GM21423 (cell line): ENCODE data around the gene ITGAX.

ENCODE experiments used
- ATAC-seq: cut with Tn5 transposase; IDR thresholded peaks from one replicate; pipeline ENCODE4 v1.9.1; 2021; ENCODE audit warnings: mild to moderate bottlenecking, moderate library complexity; ENCODE audit not compliant: unreplicated experiment

ITGAX gene

DNA sequence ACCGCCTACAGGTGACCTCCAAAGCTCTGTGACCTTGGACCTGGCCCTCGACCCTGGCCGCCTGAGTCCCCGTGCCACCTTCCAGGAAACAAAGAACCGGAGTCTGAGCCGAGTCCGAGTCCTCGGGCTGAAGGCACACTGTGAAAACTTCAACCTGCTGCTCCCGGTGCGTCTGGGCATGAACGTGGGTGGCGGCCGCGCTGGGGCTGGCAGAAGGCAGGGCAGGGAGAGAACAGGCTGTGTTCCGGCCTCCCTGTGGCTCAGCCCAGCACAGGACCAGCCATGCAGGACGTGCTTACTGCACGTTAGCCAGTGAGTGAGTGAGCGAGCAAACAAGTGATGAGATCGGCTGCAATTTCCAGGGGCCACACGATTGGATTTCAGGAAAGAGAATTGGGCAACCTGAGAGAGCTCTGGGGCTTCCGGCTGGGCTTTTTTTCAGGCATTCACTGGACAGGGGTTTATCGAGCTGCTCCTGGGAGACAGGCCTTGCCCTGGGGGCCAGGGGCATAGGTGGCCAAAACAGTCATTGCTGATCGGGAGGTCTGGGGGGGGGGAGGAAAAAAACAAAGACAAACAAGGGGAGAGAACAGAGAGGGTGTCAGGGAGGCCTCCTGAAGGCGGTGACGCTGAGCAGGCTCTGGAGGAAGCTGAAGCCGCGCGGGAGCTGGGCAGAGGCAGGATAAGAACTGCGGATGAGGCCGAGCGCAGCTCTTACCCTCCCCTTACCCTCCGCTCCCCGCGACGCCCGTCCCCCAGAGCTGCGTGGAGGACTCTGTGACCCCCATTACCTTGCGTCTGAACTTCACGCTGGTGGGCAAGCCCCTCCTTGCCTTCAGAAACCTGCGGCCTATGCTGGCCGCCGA, 16.9 kb downstream of the ITGAX start:
- no peak for ATAC-seq

- no peak for ATAC-seq
These were observed 18.3 kb downstream of the ITGAX start for GRCh38 chr16:31373235-31373634.

DNA sequence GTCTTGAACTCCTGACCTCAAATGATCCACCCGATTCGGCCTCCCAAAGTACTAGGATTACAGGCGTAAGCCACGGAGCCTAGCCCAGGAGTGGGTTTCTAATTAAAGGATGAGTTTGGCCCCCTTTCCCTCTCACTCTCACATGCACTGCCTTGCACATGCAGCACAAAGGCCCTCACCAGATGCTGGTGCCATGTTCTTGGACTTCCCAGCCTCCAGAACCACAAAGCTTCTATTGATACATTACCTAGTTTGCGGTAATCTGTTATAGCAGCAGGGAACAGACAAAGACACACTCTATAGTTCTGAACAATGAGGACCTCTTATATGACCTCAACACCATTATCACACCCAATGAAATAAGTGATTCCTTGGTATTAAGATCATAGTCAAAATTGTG, 20.3 kb downstream of the ITGAX start:
- no peak for ATAC-seq

GRCh38 chr16:31376705-31377104, 21.7 kb downstream of the ITGAX start:
- no peak for ATAC-seq

- ATAC-seq, result no peak
These were observed 22.4 kb downstream of the ITGAX start for GRCh38 chr16:31377210-31377903.

DNA sequence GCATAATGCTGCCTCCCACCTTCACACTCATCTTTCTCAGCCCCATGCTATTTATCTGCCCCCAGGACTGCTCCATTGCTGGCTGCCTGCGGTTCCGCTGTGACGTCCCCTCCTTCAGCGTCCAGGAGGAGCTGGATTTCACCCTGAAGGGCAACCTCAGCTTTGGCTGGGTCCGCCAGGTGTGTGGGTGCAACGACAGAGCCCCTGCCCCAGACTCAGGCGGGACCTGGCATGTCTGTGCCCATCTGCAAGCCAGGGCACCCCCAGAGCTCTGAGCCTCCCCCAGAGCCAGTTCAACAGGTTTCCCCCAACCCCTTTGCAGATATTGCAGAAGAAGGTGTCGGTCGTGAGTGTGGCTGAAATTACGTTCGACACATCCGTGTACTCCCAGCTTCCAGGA, 25.2 kb downstream of the ITGAX start:
- ATAC-seq, result no peak

DNA sequence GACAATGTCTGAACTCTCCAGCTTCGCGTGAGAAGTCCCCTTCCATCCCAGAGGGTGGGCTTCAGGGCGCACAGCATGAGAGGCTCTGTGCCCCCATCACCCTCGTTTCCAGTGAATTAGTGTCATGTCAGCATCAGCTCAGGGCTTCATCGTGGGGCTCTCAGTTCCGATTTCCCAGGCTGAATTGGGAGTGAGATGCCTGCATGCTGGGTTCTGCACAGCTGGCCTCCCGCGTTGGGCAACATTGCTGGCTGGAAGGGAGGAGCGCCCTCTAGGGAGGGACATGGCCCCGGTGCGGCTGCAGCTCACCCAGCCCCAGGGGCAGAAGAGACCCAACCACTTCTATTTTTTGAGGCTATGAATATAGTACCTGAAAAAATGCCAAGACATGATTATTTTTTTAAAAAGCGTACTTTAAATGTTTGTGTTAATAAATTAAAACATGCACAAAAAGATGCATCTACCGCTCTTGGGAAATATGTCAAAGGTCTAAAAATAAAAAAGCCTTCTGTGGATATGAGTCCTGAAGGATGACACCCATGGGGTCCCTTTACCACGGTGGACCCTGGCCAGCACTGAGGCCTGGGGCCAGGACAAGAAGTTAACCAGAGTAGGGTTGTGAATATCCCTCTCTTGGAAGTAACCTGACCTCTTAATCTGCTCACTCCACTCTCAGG, 27.6 kb downstream of the ITGAX start:
- no peak for ATAC-seq

GRCh38 chr16:31385680-31386079, 30.7 kb downstream of the ITGAX start:
- ATAC-seq, result no peak

DNA sequence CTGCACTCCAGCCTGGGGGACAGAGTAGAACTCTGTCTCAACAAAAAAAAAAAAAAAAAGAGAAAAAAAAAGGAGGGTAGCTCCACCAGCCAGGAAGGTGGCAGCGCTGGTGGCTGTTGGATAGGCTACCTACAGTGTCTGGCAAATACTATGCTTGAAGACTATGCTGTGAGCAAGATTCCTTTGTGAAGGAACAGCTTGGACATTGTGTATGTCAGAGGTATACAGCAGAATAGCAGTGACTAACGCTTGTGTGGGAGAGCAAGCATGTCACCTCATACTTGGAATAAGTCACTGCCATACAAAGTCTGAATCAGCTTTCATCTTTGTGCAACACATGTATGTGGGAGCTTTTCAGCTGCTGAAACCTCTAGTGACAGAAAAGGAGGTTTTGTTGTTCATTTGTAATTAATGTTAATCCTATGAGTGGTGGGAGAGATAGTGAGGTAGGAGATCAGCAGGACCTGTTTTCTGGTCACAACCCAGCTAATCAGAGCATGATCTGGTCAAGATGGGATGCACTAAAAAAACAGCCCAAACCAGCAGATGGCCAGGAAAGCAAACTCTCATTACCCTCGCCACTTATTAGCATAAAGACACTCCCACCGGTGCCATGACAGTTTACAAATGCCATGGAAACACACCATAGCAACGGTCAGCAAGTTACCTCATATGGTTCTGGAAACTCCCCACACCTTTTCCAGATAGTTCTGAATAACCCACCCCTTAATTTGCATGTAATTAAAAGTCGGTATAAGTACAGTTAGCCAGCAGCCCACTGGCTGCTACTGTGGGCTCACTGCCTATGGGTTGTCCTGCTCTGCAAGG, 31.4 kb downstream of the ITGAX start:
- no peak for ATAC-seq

GRCh38 chr16:31388535-31388934, 33.6 kb downstream of the ITGAX start:
- no peak for ATAC-seq

GRCh38 chr16:31390504-31391041, 35.6 kb downstream of the ITGAX start:
- ATAC-seq, result no peak

DNA sequence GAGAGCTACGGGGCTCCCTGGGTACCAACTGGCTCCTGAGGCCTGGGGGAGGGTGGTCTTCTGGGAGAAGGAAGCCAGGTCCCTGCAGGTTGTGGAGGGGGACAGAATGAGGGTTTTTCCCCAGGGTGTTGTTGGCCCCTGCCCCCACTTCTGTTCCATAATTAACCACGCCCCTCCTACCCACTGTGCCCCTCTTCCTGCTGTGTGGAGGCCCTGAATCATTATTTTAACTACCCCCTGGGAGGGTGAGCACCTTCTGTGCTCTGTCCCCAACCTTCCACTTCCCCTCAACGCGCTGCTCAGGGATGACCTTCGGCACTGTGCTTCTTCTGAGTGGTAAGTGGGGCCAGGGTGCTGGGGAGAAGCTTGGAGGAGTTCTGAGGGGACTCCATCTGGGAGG, 38.1 kb downstream of the ITGAX start, which contains the start of gene ITGAD:
TSS of gene ITGAD (plus strand) at position 280 of the 400 bp plus-strand sequence. CDS start at position 306, 26 bp downstream.
- ATAC-seq, result no peak

- ATAC-seq, result no peak
These were observed 40.7 kb downstream of the ITGAX start for GRCh38 chr16:31395647-31396046.

- ATAC-seq, result no peak
These were observed 42.2 kb downstream of the ITGAX start for GRCh38 chr16:31397096-31397660.

DNA sequence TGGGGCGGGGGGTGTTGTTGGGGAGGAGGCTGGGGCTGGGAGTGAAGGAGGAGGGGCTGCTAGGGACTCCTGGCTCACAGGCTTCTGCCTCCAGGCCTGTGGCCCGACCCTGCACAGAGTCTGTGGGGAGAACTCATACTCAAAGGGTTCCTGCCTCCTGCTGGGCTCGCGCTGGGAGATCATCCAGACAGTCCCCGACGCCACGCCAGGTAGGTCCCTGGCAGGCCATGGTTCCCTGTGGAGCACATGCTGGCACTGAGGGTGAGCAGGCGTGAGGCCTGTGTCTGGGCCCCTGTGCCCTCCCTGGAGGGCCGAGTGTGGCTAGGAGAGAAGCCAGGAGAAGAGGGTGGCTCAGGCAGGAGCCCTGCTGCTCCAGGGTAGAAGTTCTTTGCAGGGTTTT, 42.7 kb downstream of the ITGAX start:
- no peak for ATAC-seq

GRCh38 chr16:31400191-31400590, 45.2 kb downstream of the ITGAX start:
- ATAC-seq, result no peak

GRCh38 chr16:31401436-31401835, 46.5 kb downstream of the ITGAX start:
- no peak for ATAC-seq

DNA sequence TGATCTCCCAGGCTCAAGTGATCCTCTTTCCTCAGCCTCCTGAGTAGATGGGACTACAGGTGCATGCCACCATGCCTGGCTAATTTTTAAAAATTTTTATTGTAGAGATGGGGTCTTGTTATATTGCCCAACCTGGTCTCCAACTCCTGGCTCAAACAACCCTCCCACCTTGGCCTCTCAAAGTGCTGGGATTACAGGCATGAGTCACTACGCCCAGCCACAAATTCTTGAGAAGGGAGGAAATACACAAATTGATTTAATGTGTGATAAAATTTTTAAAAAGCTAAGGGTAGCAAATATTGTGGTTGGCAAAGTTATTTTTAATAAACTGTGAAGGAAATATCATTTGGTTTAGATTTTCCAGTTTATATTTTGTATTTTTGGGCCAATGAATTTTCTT, 47.7 kb downstream of the ITGAX start:
- ATAC-seq, result no peak

- ATAC-seq, result no peak
These were observed 48.8 kb downstream of the ITGAX start for GRCh38 chr16:31403590-31404352.
